Natural killer cell treated with Interleukin-12 subunit alpha and Interleukin-12 subunit beta and Interleukin-15 and Interleukin-18, amount 100 ng/mL, for 72 hours (primary cell): ENCODE measurements around the gene UBP1. TPM values are rescaled to one million over a fixed set of nuclear protein-coding genes. Genes with fewer than 3 reads are reported as not detected.
"Not testable (repeated sequence)": the region's sequence is repeated elsewhere in the genome, so short reads cannot be mapped to it uniquely, and the experiment has no call there.

ENCODE experiments used
- ATAC-seq, 2 donors: fragments of 150-1000 bp; cut with Tn5 transposase in 1 of 2; sonication (Bioruptor Pico), chemical (Tn5 transposase) in 1 of 2; 2 replicates each; pipeline ENCODE4 v1.10.0; 2021
- DNase-seq: peaks from one replicate; pipeline ENCODE4 v3.0.0; 2022; ENCODE audit warnings: low spot score
- H3K27ac Mint-ChIP-seq, 2 donors: 1 replicate in 1 of 2; 2 replicates in 1 of 2; pipeline ENCODE4 v1.8.0; 2022; ENCODE audit warnings: mixed read lengths in 2 of 2, mild to moderate bottlenecking in 1 of 2, moderate library complexity in 1 of 2
- H3K27me3 Mint-ChIP-seq, 2 donors: 1 replicate in 1 of 2; 2 replicates in 1 of 2; pipeline ENCODE4 v1.8.0; 2022; ENCODE audit warnings: mixed read lengths in 2 of 2
- H3K36me3 Mint-ChIP-seq: one replicate; pipeline ENCODE4 v1.8.0; 2022; ENCODE audit warnings: mixed read lengths
- H3K4me1 Mint-ChIP-seq, 2 donors: 1 replicate in 1 of 2; 2 replicates in 1 of 2; pipeline ENCODE4 v1.8.0; 2022; ENCODE audit warnings: low read depth in 2 of 2, mixed read lengths in 2 of 2, mild to moderate bottlenecking in 1 of 2
- H3K4me3 Mint-ChIP-seq: one replicate; pipeline ENCODE4 v1.8.0; 2022; ENCODE audit warnings: mixed read lengths
- H3K9me3 Mint-ChIP-seq: 2 replicates; pipeline ENCODE4 v1.8.0; 2022; ENCODE audit warnings: mixed read lengths
- total RNA-seq, 2 donors: library from RNA; stranded (reverse); gene quantifications; one replicate each; pipeline ENCODE4 v1.2.3, GENCODE V29; 2022

The UBP1 gene
- total RNA-seq: 100 to 1,000 TPM in 1 of 2 donors, 10 to 100 TPM in 1; 88.8 to 131 TPM

GRCh38 chr3:33440328-33441224, at the start of gene UBP1:
TSS of gene UBP1 (minus strand) at chr3:33440405. CDS start at chr3:33439848, 557 bp downstream.
- peak; percentile 95 for ATAC-seq
- Mint-ChIP-seq H3K27ac (peak within 1 kb of the TSS; percentile 97 to 100), H3K27me3 (no peaks in the 10 kb centered on the region), H3K4me3 (peak within 1 kb of the TSS; percentile 98), H3K4me1 (peaks cover 34 to 45% of the 10 kb centered on the region in 2 donors), H3K9me3 (no peaks in the 10 kb centered on the region), H3K36me3 (peaks cover 6% of the 10 kb centered on the region)
- DNase-seq: peak; percentile 100

- Mint-ChIP-seq H3K27me3 (no peaks in the 10 kb centered on the region), H3K4me3 (no peak overlapping the region), H3K36me3 (no peaks in the 10 kb centered on the region), H3K9me3 (peaks cover 3% of the 10 kb centered on the region), H3K4me1 (peaks cover 0 to 4% of the 10 kb centered on the region in 2 donors), H3K27ac (no peak overlapping the region)
- no peak for DNase-seq
- ATAC-seq: no peak
Measured at GRCh38 chr3:33488683-33489082, 48.5 kb upstream of the UBP1 start.

GRCh38 chr3:33488246-33488645, 48.0 kb upstream of the UBP1 start:
- Mint-ChIP-seq H3K4me3 (no peak overlapping the region), H3K4me1 (peaks cover 0 to 4% of the 10 kb centered on the region in 2 donors), H3K9me3 (peaks cover 3% of the 10 kb centered on the region), H3K36me3 (no peaks in the 10 kb centered on the region), H3K27ac (no peak overlapping the region), H3K27me3 (no peaks in the 10 kb centered on the region)
- ATAC-seq (no peak), DNase-seq (no peak)

- DNase-seq: no peak
- Mint-ChIP-seq H3K4me1 (no peaks in the 10 kb centered on the region), H3K36me3 (no peaks in the 10 kb centered on the region), H3K9me3 (peaks cover 3% of the 10 kb centered on the region), H3K4me3 (no peak overlapping the region), H3K27ac (no peak overlapping the region), H3K27me3 (no peaks in the 10 kb centered on the region)
- ATAC-seq: no peak
Measured at GRCh38 chr3:33482111-33482521, 41.9 kb upstream of the UBP1 start.

GRCh38 chr3:33474896-33475295, 34.7 kb upstream of the UBP1 start:
- no peak for DNase-seq
- no peak for ATAC-seq
- H3K4me1 Mint-ChIP-seq: no peaks in the 10 kb centered on the region
- no peaks in the 10 kb centered on the region for H3K36me3 Mint-ChIP-seq
- no peak overlapping the region for H3K27ac Mint-ChIP-seq
- H3K27me3 Mint-ChIP-seq: no peaks in the 10 kb centered on the region
- no peak overlapping the region for H3K4me3 Mint-ChIP-seq
- H3K9me3 Mint-ChIP-seq: no peaks in the 10 kb centered on the region

GRCh38 chr3:33473813-33474212, 33.6 kb upstream of the UBP1 start:
- no peaks in the 10 kb centered on the region for H3K27me3 Mint-ChIP-seq
- DNase-seq (no peak), ATAC-seq (no peak)
- H3K4me1 Mint-ChIP-seq: no peaks in the 10 kb centered on the region
- H3K9me3 Mint-ChIP-seq: no peaks in the 10 kb centered on the region
- H3K36me3 Mint-ChIP-seq: no peaks in the 10 kb centered on the region
- no peak overlapping the region for H3K27ac Mint-ChIP-seq
- no peak overlapping the region for H3K4me3 Mint-ChIP-seq

- ATAC-seq (no peak), DNase-seq (no peak)
- no peak overlapping the region for H3K27ac Mint-ChIP-seq
- H3K9me3 Mint-ChIP-seq: peaks cover 3% of the 10 kb centered on the region
- H3K36me3 Mint-ChIP-seq: no peaks in the 10 kb centered on the region
- no peaks in the 10 kb centered on the region for H3K27me3 Mint-ChIP-seq
- H3K4me1 Mint-ChIP-seq: no peaks in the 10 kb centered on the region
- no peak overlapping the region for H3K4me3 Mint-ChIP-seq
Measured at GRCh38 chr3:33467786-33468185, 27.6 kb upstream of the UBP1 start.

GRCh38 chr3:33461097-33461496, 20.9 kb upstream of the UBP1 start:
- no peaks in the 10 kb centered on the region for H3K27me3 Mint-ChIP-seq
- no peak overlapping the region for H3K27ac Mint-ChIP-seq
- no peaks in the 10 kb centered on the region for H3K4me1 Mint-ChIP-seq
- peaks cover 11% of the 10 kb centered on the region for H3K9me3 Mint-ChIP-seq
- no peak for ATAC-seq
- no peak for DNase-seq
- peaks cover 17% of the 10 kb centered on the region for H3K36me3 Mint-ChIP-seq
- no peak overlapping the region for H3K4me3 Mint-ChIP-seq

- peaks cover 17% of the 10 kb centered on the region for H3K36me3 Mint-ChIP-seq
- H3K27me3 Mint-ChIP-seq, H3K4me1 Mint-ChIP-seq, DNase-seq, ATAC-seq, H3K27ac Mint-ChIP-seq, H3K4me3 Mint-ChIP-seq: not testable (repeated sequence)
- peaks cover 10% of the 10 kb centered on the region for H3K9me3 Mint-ChIP-seq
Measured at GRCh38 chr3:33459577-33459976, 19.4 kb upstream of the UBP1 start.

- ATAC-seq (no peak), DNase-seq (no peak)
- Mint-ChIP-seq H3K4me1 (peaks cover 0 to 7% of the 10 kb centered on the region in 2 donors), H3K4me3 (no peak overlapping the region), H3K36me3 (peaks cover 17% of the 10 kb centered on the region), H3K27ac (no peak overlapping the region), H3K9me3 (peaks cover 7% of the 10 kb centered on the region), H3K27me3 (no peaks in the 10 kb centered on the region)
Measured at GRCh38 chr3:33458446-33458845, 18.2 kb upstream of the UBP1 start.

- Mint-ChIP-seq H3K9me3 (peaks cover 3% of the 10 kb centered on the region), H3K4me3 (no peak overlapping the region)
- DNase-seq: no peak
Measured at GRCh38 chr3:33456756-33457155, 16.6 kb upstream of the UBP1 start.

GRCh38 chr3:33453331-33453761, 13.1 kb upstream of the UBP1 start:
- no peak overlapping the region for H3K27ac Mint-ChIP-seq

More at GRCh38 chr3:33456756-33457155, 16.6 kb upstream of the UBP1 start:
- peaks cover 10% of the 10 kb centered on the region for H3K36me3 Mint-ChIP-seq
- H3K27ac Mint-ChIP-seq: no peak overlapping the region
- peaks cover 0 to 9% of the 10 kb centered on the region in 2 donors for H3K4me1 Mint-ChIP-seq
- ATAC-seq: no peak
- H3K27me3 Mint-ChIP-seq: no peaks in the 10 kb centered on the region

GRCh38 chr3:33451994-33452393, 11.8 kb upstream of the UBP1 start:
- H3K36me3 Mint-ChIP-seq, ATAC-seq, DNase-seq, H3K27me3 Mint-ChIP-seq, H3K9me3 Mint-ChIP-seq, H3K4me3 Mint-ChIP-seq, H3K27ac Mint-ChIP-seq: not testable (repeated sequence)
- H3K4me1 Mint-ChIP-seq: peaks cover 0 to 17% of the 10 kb centered on the region in 2 donors

More at GRCh38 chr3:33453331-33453761, 13.1 kb upstream of the UBP1 start:
- no peaks in the 10 kb centered on the region for H3K9me3 Mint-ChIP-seq
- ATAC-seq: no peak
- DNase-seq: no peak
- peaks cover 0 to 9% of the 10 kb centered on the region in 2 donors for H3K4me1 Mint-ChIP-seq
- H3K36me3 Mint-ChIP-seq: no peaks in the 10 kb centered on the region
- no peak overlapping the region for H3K4me3 Mint-ChIP-seq
- no peaks in the 10 kb centered on the region for H3K27me3 Mint-ChIP-seq

- Mint-ChIP-seq H3K27me3 (no peaks in the 10 kb centered on the region), H3K4me3 (no peak overlapping the region), H3K27ac (no peak overlapping the region), H3K4me1 (peaks cover 0 to 18% of the 10 kb centered on the region in 2 donors), H3K9me3 (no peaks in the 10 kb centered on the region), H3K36me3 (no peaks in the 10 kb centered on the region)
- DNase-seq (no peak), ATAC-seq (no peak)
Measured at GRCh38 chr3:33447958-33448357, 7.8 kb upstream of the UBP1 start.
